Neural progenitor cell (in vitro differentiated cells): ENCODE measurements around the gene RUNX1. TPM values are rescaled to one million over a fixed set of nuclear protein-coding genes. Genes with fewer than 3 reads are reported as not detected.

ENCODE experiments used
- DNase-seq: peaks from one replicate; pipeline ENCODE4 v3.0.0-alpha.2; 2016; ENCODE audit warnings: low spot score
- H2AFZ ChIP-seq: fragments of 200-600 bp; sonication (generic); replicated peaks from 2 replicates; pipeline ENCODE4 v1.6.1; 2016; ENCODE audit warnings: antibody characterized with exemption
- H3F3A ChIP-seq: fragments of 200-600 bp; sonication (generic); 2 replicates; pipeline ENCODE4 v1.6.1; 2016; ENCODE audit warnings: antibody characterized with exemption, low read depth
- H3K27ac ChIP-seq: fragments of 200-600 bp; sonication (generic); 2 replicates; pipeline ENCODE4 v1.5.1; 2016; ENCODE audit warnings: mild to moderate bottlenecking
- H3K27me3 ChIP-seq: fragments of 200-600 bp; sonication (generic); 2 replicates; pipeline ENCODE4 v1.6.1; 2016; ENCODE audit warnings: mild to moderate bottlenecking, moderate library complexity
- H3K36me3 ChIP-seq: fragments of 200-600 bp; sonication (generic); 2 replicates; pipeline ENCODE4 v1.5.1; 2016
- H3K4me1 ChIP-seq: fragments of 200-600 bp; sonication (generic); 2 replicates; pipeline ENCODE4 v1.6.1; 2016; ENCODE audit warnings: mixed run types
- H3K4me2 ChIP-seq: fragments of 200-600 bp; sonication (generic); 2 replicates; pipeline ENCODE4 v1.6.1; 2016
- H3K4me3 ChIP-seq: fragments of 200-600 bp; sonication (generic); 2 replicates; pipeline ENCODE4 v1.5.1; 2016
- H3K79me2 ChIP-seq: fragments of 200-600 bp; sonication (generic); 2 replicates; pipeline ENCODE4 v1.6.1; 2016; ENCODE audit warnings: low read depth
- H3K9ac ChIP-seq: fragments of 200-600 bp; sonication (generic); 2 replicates; pipeline ENCODE4 v1.6.1; 2016
- H3K9me3 ChIP-seq: fragments of 200-600 bp; sonication (generic); 2 replicates; pipeline ENCODE4 v1.5.1; 2016; ENCODE audit warnings: low read depth
- H4K20me1 ChIP-seq: fragments of 200-600 bp; sonication (generic); 2 replicates; pipeline ENCODE4 v1.6.1; 2016; ENCODE audit warnings: low read depth
- H3K27ac Mint-ChIP-seq: 3 replicates; pipeline ENCODE4 v1.8.0; 2021; ENCODE audit warnings: mixed read lengths
- H3K27me3 Mint-ChIP-seq: 2 replicates; pipeline ENCODE4 v1.8.0; 2022; ENCODE audit warnings: low read depth, mild to moderate bottlenecking, inconsistent platforms, moderate library complexity, mixed read lengths; ENCODE audit not compliant: insufficient read depth
- H3K36me3 Mint-ChIP-seq: 3 replicates; pipeline ENCODE4 v1.8.0; 2021; ENCODE audit warnings: mixed read lengths
- H3K4me1 Mint-ChIP-seq: 3 replicates; pipeline ENCODE4 v1.8.0; 2021; ENCODE audit warnings: mixed read lengths
- H3K4me3 Mint-ChIP-seq: 3 replicates; pipeline ENCODE4 v1.8.0; 2021; ENCODE audit warnings: mild to moderate bottlenecking, moderate library complexity, mixed read lengths
- H3K9me3 Mint-ChIP-seq: 3 replicates; pipeline ENCODE4 v1.8.0; 2020; ENCODE audit warnings: mixed read lengths
- CTCF ChIP-seq: fragments of 200-600 bp; sonication (generic); IDR thresholded peaks from 2 replicates; pipeline ENCODE4 v1.5.1; 2017; ENCODE audit warnings: antibody characterized with exemption, mild to moderate bottlenecking
- EZH2 ChIP-seq: fragments of 200-600 bp; sonication (generic); IDR thresholded peaks from 2 replicates; pipeline ENCODE4 v1.6.1; 2017; ENCODE audit warnings: antibody characterized with exemption, mild to moderate bottlenecking, moderate library complexity
- EZH2phosphoT487 ChIP-seq: fragments of 200-600 bp; sonication (generic); IDR thresholded peaks from 2 replicates; pipeline ENCODE4 v1.6.1; 2017; ENCODE audit warnings: antibody characterized with exemption
- total RNA-seq: library from RNA; depleted of rRNA; stranded (reverse); fragments of >200 nt; gene quantifications from 2 replicates; pipeline ENCODE4 v1.2.3, GENCODE V29; 2015; ENCODE audit warnings: low replicate concordance

The RUNX1 gene
- total RNA-seq, 1 donor from 2014 or later, result 0.09 TPM

GRCh38 chr21:34835526-34835925 is 213.6 kb downstream of the RUNX1 start:
- H3K27me3 ChIP-seq, result no peaks in the 10 kb centered on the region
- no peak overlapping the region for H3K27ac ChIP-seq
- H3K27ac Mint-ChIP-seq, result no peak overlapping the region
- H3K4me2 ChIP-seq, result no peak overlapping the region
- H3K9me3 ChIP-seq, result no peaks in the 10 kb centered on the region
- no peaks in the 10 kb centered on the region for H3F3A ChIP-seq
- DNase-seq, result no peak
- H3K36me3 Mint-ChIP-seq, result no peaks in the 10 kb centered on the region
- H3K4me1 Mint-ChIP-seq, result peaks cover 22% of the 10 kb centered on the region
- no peak overlapping the region for H3K4me3 ChIP-seq
- no peaks in the 10 kb centered on the region for H3K36me3 ChIP-seq
- no peak overlapping the region for H3K4me3 Mint-ChIP-seq
- H3K79me2 ChIP-seq, result no peaks in the 10 kb centered on the region
- no peaks in the 10 kb centered on the region for H3K9me3 Mint-ChIP-seq
- peaks cover 7% of the 10 kb centered on the region for H3K27me3 Mint-ChIP-seq
- H2AFZ ChIP-seq, result no peak overlapping the region
- H3K9ac ChIP-seq, result no peak overlapping the region
- no peaks in the 10 kb centered on the region for H3K4me1 ChIP-seq
- H4K20me1 ChIP-seq, result no peaks in the 10 kb centered on the region
- TF ChIP-seq EZH2, result no peak
- no peak for TF ChIP-seq CTCF
- TF ChIP-seq EZH2phosphoT487, result no peak

GRCh38 chr21:34834852-34835501 is 214.1 kb downstream of the RUNX1 start:
- no peaks in the 10 kb centered on the region for H3K36me3 Mint-ChIP-seq
- Histone ChIP-seq H4K20me1 (no peaks in the 10 kb centered on the region), H3K9ac (no peak overlapping the region), H3K27ac (no peak overlapping the region), H3K79me2 (no peaks in the 10 kb centered on the region), H3K9me3 (no peaks in the 10 kb centered on the region), H2AFZ (no peak overlapping the region), H3K4me2 (no peak overlapping the region), H3K4me1 (no peaks in the 10 kb centered on the region), H3K36me3 (no peaks in the 10 kb centered on the region), H3K27me3 (no peaks in the 10 kb centered on the region), H3K4me3 (no peak overlapping the region), H3F3A (no peaks in the 10 kb centered on the region)
- peaks cover 22% of the 10 kb centered on the region for H3K4me1 Mint-ChIP-seq
- no peak overlapping the region for H3K4me3 Mint-ChIP-seq
- H3K27me3 Mint-ChIP-seq, result peaks cover 5% of the 10 kb centered on the region
- no peak for TF ChIP-seq CTCF
- no peak for TF ChIP-seq EZH2
- TF ChIP-seq EZH2phosphoT487, result no peak
- H3K27ac Mint-ChIP-seq, result no peak overlapping the region
- DNase-seq, result no peak
- H3K9me3 Mint-ChIP-seq, result no peaks in the 10 kb centered on the region

- H3K27me3 Mint-ChIP-seq, result peaks cover 5% of the 10 kb centered on the region
- Histone ChIP-seq H3K4me3 (no peak overlapping the region), H3K4me2 (no peak overlapping the region), H3K4me1 (no peaks in the 10 kb centered on the region), H3K27me3 (no peaks in the 10 kb centered on the region), H3K9ac (no peak overlapping the region), H3K36me3 (no peaks in the 10 kb centered on the region), H4K20me1 (no peaks in the 10 kb centered on the region), H3K9me3 (no peaks in the 10 kb centered on the region), H3F3A (no peaks in the 10 kb centered on the region), H3K27ac (no peak overlapping the region), H2AFZ (no peak overlapping the region), H3K79me2 (no peaks in the 10 kb centered on the region)
- DNase-seq, result no peak
- no peak overlapping the region for H3K4me3 Mint-ChIP-seq
- H3K4me1 Mint-ChIP-seq, result peaks cover 22% of the 10 kb centered on the region
- no peaks in the 10 kb centered on the region for H3K9me3 Mint-ChIP-seq
- no peaks in the 10 kb centered on the region for H3K36me3 Mint-ChIP-seq
- no peak overlapping the region for H3K27ac Mint-ChIP-seq
- TF ChIP-seq EZH2phosphoT487 (no peak), CTCF (no peak), EZH2 (no peak)
These were observed 214.8 kb downstream of the RUNX1 start for GRCh38 chr21:34834290-34834689.
